HepG2 (cell line): ENCODE results near the gene ZBTB25. TPM values are rescaled to one million over a fixed set of nuclear protein-coding genes. Genes with fewer than 3 reads are reported as not detected.

ENCODE experiments used
- AGO2 ChIP-seq: fragments of 200-400 bp; formaldehyde crosslinking; optimal IDR thresholded peaks from 2 replicates; pipeline ENCODE3; 2017; ENCODE audit warnings: mild to moderate bottlenecking, low read depth, low read length, moderate library complexity
- ARID2 ChIP-seq: sonication (generic); formaldehyde crosslinking; IDR thresholded peaks from 2 replicates; pipeline ENCODE4 v1.8.1; 2022; ENCODE audit warnings: mild to moderate bottlenecking, missing genetic modification reagents, borderline replicate concordance
- GABPB1 ChIP-seq: IDR thresholded peaks from 2 replicates; pipeline ENCODE4 v1.6.1; 2016; ENCODE audit warnings: mild to moderate bottlenecking, missing genetic modification reagents, moderate library complexity, missing compliant biosample characterization
- HHEX ChIP-seq: IDR thresholded peaks from 2 replicates; pipeline ENCODE4 v1.6.1; 2016; ENCODE audit warnings: control low read depth
- MLLT10 ChIP-seq: sonication (generic); formaldehyde crosslinking; IDR thresholded peaks from 2 replicates; pipeline ENCODE4 v1.4.0; 2020; ENCODE audit warnings: missing genetic modification reagents
- NFKB2 ChIP-seq: sonication (generic); formaldehyde crosslinking; IDR thresholded peaks from 2 replicates; pipeline ENCODE4 v1.4.0; 2020; ENCODE audit warnings: missing genetic modification reagents, borderline replicate concordance
- ONECUT2 ChIP-seq: sonication (generic); formaldehyde crosslinking; IDR thresholded peaks from 2 replicates; pipeline ENCODE4 v1.4.0; 2020; ENCODE audit warnings: missing genetic modification reagents
- TCF12 ChIP-seq, 2 experiments: fragments of 450-650 bp in 1 of 2; sonication (generic) in 1 of 2; formaldehyde crosslinking in 1 of 2; IDR thresholded peaks; 2 replicates each; pipeline versions ENCODE4 v1.6.1 to v1.8.0; 2017 to 2022; ENCODE audit warnings: antibody characterized with exemption in 1 of 2, mild to moderate bottlenecking in 1 of 2, missing genetic modification reagents in 1 of 2, moderate library complexity in 1 of 2
- ZNF317 ChIP-seq: sonication (generic); formaldehyde crosslinking; IDR thresholded peaks from 2 replicates; pipeline ENCODE4 v1.5.0; 2020; ENCODE audit warnings: mild to moderate bottlenecking, missing genetic modification reagents
- ZNF652 ChIP-seq: IDR thresholded peaks from 2 replicates; pipeline ENCODE4 v1.6.1; 2016; ENCODE audit warnings: low read depth, borderline replicate concordance
- ZNF709 ChIP-seq: sonication (generic); formaldehyde crosslinking; IDR thresholded peaks from 2 replicates; pipeline ENCODE4 v1.5.0; 2020; ENCODE audit warnings: mild to moderate bottlenecking, missing genetic modification reagents
- ZNF782 ChIP-seq: sonication (generic); formaldehyde crosslinking; IDR thresholded peaks from 2 replicates; pipeline ENCODE4 v1.4.0; 2020; ENCODE audit warnings: missing genetic modification reagents, mild to moderate bottlenecking, borderline replicate concordance
- polyA plus RNA-seq, 8 experiments: library from polyadenylated mRNA; depleted of rRNA in 3 of 8; stranded (reverse) in 7 of 8; unstranded in 1 of 8; fragments of >200 nt; fragmentation: Illumina TruSeq in 4 of 8; extraction: Trizol in 4 of 8; gene quantifications; 2 replicates each; pipeline versions ENCODE4 v1.2.1 to v1.2.3, GENCODE V29; 2011 to 2016; ENCODE audit warnings: low read depth in 4 of 8, missing spikeins in 1 of 8, mixed read lengths in 1 of 8; ENCODE audit not compliant: insufficient read depth in 1 of 8
- total RNA-seq, 5 experiments: library from RNA; depleted of rRNA; stranded (reverse); fragments of >200 nt; fragmentation: Illumina TruSeq; extraction: Trizol; gene quantifications; 2 replicates each; pipeline ENCODE4 v1.2.3, GENCODE V29; 2016; ENCODE audit warnings: low read depth in 1 of 5
- TF ChIP-seq, protein P1 (sequence below): sonication (generic); formaldehyde crosslinking; IDR thresholded peaks from 2 replicates; pipeline ENCODE4 v1.5.0; 2020; ENCODE audit warnings: mild to moderate bottlenecking, missing genetic modification reagents, moderate library complexity
- TF ChIP-seq, protein P2 (sequence below), 2 experiments: IDR thresholded peaks; 2 replicates each; pipeline ENCODE4 v1.6.1; 2011 to 2012; ENCODE audit warnings: low read length in 2 of 2, borderline replicate concordance in 1 of 2, low read depth in 1 of 2, mild to moderate bottlenecking in 1 of 2, moderate library complexity in 1 of 2
- TF ChIP-seq, protein P3 (sequence below): sonication (generic); formaldehyde crosslinking; IDR thresholded peaks from 2 replicates; pipeline ENCODE4 v1.4.0; 2020; ENCODE audit warnings: low read depth, mild to moderate bottlenecking, missing genetic modification reagents
- TF ChIP-seq, protein P4 (sequence below): sonication (generic); formaldehyde crosslinking; IDR thresholded peaks from 2 replicates; pipeline ENCODE4 v1.5.1; 2020; ENCODE audit warnings: missing genetic modification reagents, mild to moderate bottlenecking, borderline replicate concordance
- TF ChIP-seq, protein P5 (sequence below): sonication (generic); formaldehyde crosslinking; IDR thresholded peaks from 2 replicates; pipeline ENCODE4 v1.4.0; 2020; ENCODE audit warnings: missing genetic modification reagents, low read depth, mild to moderate bottlenecking, borderline replicate concordance

ZBTB25 gene
- total and polyA plus RNA-seq, 2 of the 13 experiments (the other 11 are each of a cell fraction or from before 2014, with no cell fraction given) = 3.5 to 7.6 TPM

DNA sequence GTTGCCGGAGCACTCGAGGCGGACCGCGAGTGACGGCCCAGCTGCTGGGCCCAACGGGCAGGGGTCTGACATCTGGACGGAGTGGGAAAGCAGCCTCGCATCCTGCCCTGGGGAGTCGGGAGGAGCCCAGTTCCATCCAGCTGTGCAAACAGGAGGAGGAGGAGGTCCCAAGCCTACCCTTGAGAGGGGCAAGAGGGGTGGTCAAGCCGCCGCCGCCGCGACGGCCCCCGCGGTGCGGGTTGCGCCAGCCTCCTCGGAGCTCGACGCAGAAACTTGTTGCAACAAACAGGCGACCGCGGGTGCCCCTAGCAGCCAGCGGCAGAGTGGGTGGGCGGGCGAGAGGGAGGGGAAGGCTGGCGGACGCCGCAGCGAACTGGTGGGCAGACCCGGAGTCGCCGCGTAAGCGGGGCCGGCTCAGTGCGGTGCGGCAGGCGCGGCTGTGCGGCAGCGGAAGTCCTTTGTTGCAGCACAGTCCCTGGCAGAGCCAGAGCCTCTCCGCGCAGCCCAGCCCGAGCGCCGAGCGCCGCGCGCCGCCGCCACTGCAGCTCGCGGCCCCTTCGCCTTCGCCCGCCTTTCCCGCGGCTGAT, 765 bp upstream of the ZBTB25 start, which contains the start of gene ZBTB1 (continued):
- TF ChIP-seq, protein P1, sequence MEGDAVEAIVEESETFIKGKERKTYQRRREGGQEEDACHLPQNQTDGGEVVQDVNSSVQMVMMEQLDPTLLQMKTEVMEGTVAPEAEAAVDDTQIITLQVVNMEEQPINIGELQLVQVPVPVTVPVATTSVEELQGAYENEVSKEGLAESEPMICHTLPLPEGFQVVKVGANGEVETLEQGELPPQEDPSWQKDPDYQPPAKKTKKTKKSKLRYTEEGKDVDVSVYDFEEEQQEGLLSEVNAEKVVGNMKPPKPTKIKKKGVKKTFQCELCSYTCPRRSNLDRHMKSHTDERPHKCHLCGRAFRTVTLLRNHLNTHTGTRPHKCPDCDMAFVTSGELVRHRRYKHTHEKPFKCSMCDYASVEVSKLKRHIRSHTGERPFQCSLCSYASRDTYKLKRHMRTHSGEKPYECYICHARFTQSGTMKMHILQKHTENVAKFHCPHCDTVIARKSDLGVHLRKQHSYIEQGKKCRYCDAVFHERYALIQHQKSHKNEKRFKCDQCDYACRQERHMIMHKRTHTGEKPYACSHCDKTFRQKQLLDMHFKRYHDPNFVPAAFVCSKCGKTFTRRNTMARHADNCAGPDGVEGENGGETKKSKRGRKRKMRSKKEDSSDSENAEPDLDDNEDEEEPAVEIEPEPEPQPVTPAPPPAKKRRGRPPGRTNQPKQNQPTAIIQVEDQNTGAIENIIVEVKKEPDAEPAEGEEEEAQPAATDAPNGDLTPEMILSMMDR (CRISPR knock-in tag) = no peak
- TF ChIP-seq NFKB2 (CRISPR knock-in tag) = peak; percentile 51; the same call in 1 of the 2 replicates
- no peak; the same call in 1 of the 2 replicates for TF ChIP-seq ZNF317 (CRISPR knock-in tag)
- TF ChIP-seq AGO2 = peak; percentile 38
- no peak for TF ChIP-seq ONECUT2 (CRISPR knock-in tag)
- TF ChIP-seq ZNF709 (CRISPR knock-in tag) = peak; percentile 70; the same call in 1 of the 2 replicates
- TF ChIP-seq, protein P2, sequence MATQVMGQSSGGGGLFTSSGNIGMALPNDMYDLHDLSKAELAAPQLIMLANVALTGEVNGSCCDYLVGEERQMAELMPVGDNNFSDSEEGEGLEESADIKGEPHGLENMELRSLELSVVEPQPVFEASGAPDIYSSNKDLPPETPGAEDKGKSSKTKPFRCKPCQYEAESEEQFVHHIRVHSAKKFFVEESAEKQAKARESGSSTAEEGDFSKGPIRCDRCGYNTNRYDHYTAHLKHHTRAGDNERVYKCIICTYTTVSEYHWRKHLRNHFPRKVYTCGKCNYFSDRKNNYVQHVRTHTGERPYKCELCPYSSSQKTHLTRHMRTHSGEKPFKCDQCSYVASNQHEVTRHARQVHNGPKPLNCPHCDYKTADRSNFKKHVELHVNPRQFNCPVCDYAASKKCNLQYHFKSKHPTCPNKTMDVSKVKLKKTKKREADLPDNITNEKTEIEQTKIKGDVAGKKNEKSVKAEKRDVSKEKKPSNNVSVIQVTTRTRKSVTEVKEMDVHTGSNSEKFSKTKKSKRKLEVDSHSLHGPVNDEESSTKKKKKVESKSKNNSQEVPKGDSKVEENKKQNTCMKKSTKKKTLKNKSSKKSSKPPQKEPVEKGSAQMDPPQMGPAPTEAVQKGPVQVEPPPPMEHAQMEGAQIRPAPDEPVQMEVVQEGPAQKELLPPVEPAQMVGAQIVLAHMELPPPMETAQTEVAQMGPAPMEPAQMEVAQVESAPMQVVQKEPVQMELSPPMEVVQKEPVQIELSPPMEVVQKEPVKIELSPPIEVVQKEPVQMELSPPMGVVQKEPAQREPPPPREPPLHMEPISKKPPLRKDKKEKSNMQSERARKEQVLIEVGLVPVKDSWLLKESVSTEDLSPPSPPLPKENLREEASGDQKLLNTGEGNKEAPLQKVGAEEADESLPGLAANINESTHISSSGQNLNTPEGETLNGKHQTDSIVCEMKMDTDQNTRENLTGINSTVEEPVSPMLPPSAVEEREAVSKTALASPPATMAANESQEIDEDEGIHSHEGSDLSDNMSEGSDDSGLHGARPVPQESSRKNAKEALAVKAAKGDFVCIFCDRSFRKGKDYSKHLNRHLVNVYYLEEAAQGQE (IDR thresholded peaks at IDR 0.05; ENCODE audit: borderline replicate concordance in 1 of 2, low read depth in 1 of 2, low read length in 2 of 2) = peak in 1 of 2 experiments; percentile 3; a peak in 1 of 4 replicates
- peak; percentile 85 for TF ChIP-seq GABPB1
- TF ChIP-seq HHEX (CRISPR knock-in tag) = no peak
- TF ChIP-seq TCF12 (IDR thresholded peaks at IDR 0.05) = no peak
- TF ChIP-seq TCF12 (CRISPR knock-in tag; IDR thresholded peaks at IDR 0.05) = no peak
- TF ChIP-seq ARID2 = no peak
- TF ChIP-seq, protein P3, sequence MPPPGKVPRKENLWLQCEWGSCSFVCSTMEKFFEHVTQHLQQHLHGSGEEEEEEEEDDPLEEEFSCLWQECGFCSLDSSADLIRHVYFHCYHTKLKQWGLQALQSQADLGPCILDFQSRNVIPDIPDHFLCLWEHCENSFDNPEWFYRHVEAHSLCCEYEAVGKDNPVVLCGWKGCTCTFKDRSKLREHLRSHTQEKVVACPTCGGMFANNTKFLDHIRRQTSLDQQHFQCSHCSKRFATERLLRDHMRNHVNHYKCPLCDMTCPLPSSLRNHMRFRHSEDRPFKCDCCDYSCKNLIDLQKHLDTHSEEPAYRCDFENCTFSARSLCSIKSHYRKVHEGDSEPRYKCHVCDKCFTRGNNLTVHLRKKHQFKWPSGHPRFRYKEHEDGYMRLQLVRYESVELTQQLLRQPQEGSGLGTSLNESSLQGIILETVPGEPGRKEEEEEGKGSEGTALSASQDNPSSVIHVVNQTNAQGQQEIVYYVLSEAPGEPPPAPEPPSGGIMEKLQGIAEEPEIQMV (CRISPR knock-in tag) = peak; percentile 86
- no peak; the same call in 1 of the 2 replicates for TF ChIP-seq ZNF782 (CRISPR knock-in tag)
- TF ChIP-seq, protein P4, sequence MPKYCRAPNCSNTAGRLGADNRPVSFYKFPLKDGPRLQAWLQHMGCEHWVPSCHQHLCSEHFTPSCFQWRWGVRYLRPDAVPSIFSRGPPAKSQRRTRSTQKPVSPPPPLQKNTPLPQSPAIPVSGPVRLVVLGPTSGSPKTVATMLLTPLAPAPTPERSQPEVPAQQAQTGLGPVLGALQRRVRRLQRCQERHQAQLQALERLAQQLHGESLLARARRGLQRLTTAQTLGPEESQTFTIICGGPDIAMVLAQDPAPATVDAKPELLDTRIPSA (CRISPR knock-in tag) = 0 out of 2 replicates have a peak, but pooled peaks have one; percentile 7
- TF ChIP-seq, protein P5, sequence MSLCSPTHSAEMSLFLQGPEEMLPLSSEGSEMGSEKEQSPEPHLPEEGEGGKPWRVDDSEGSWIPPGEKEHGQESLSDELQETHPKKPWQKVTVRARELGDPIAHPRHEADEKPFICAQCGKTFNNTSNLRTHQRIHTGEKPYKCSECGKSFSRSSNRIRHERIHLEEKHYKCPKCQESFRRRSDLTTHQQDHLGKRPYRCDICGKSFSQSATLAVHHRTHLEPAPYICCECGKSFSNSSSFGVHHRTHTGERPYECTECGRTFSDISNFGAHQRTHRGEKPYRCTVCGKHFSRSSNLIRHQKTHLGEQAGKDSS = peak; percentile 52; the same call in 1 of the 2 replicates
- no peak for TF ChIP-seq ZNF652 (CRISPR knock-in tag)
- TF ChIP-seq MLLT10 = no peak
